ENCODE data around the gene OPN1LW.

The OPN1LW gene

GRCh38 chrX:154121207-154121606 is 22.8 kb upstream of the OPN1LW start:
- Mint-ChIP-seq H3K27me3 (peaks cover 14% of the 10 kb centered on the region), H3K4me1 (peaks cover 44% of the 10 kb centered on the region), H3K36me3 (no peaks in the 10 kb centered on the region), H3K27ac (no peak overlapping the region), H3K4me3 (no peak overlapping the region), H3K9me3 (no peaks in the 10 kb centered on the region)
- CTCF ChIA-PET, result no interaction called here
- no peak for DNase-seq

GRCh38 chrX:154121961-154122360 is 22.1 kb upstream of the OPN1LW start:
- no peaks in the 10 kb centered on the region for H3K9me3 Mint-ChIP-seq
- DNase-seq, result no peak
- peaks cover 9% of the 10 kb centered on the region for H3K27me3 Mint-ChIP-seq
- CTCF ChIA-PET, result no interaction called here
- peaks cover 44% of the 10 kb centered on the region for H3K4me1 Mint-ChIP-seq
- H3K4me3 Mint-ChIP-seq, result no peak overlapping the region
- no peak overlapping the region for H3K27ac Mint-ChIP-seq
- no peaks in the 10 kb centered on the region for H3K36me3 Mint-ChIP-seq

GRCh38 chrX:154123241-154124219 is 20.5 kb upstream of the OPN1LW start:
- Mint-ChIP-seq H3K9me3 (no peaks in the 10 kb centered on the region), H3K27ac (peak overlapping the region; percentile 81), H3K27me3 (peaks cover 3% of the 10 kb centered on the region), H3K4me1 (peaks cover 41% of the 10 kb centered on the region), H3K36me3 (no peaks in the 10 kb centered on the region), H3K4me3 (peak overlapping the region; percentile 36)
- CTCF ChIA-PET, result interaction anchor here (0.6 kb wide), 2 partner anchors 31 to 268 kb away, joined by 3 to 4 read pairs; no protein-coding TSS in a partner anchor
- DNase-seq, result peak; percentile 67

GRCh38 chrX:154125391-154126040 is 18.5 kb upstream of the OPN1LW start:
- peaks cover 3% of the 10 kb centered on the region for H3K27me3 Mint-ChIP-seq
- peaks cover 35% of the 10 kb centered on the region for H3K4me1 Mint-ChIP-seq
- H3K36me3 Mint-ChIP-seq, result no peaks in the 10 kb centered on the region
- no peak for DNase-seq
- H3K9me3 Mint-ChIP-seq, result no peaks in the 10 kb centered on the region
- H3K4me3 Mint-ChIP-seq, result no peak overlapping the region
- no peak overlapping the region for H3K27ac Mint-ChIP-seq
- CTCF ChIA-PET, result no interaction called here

DNA sequence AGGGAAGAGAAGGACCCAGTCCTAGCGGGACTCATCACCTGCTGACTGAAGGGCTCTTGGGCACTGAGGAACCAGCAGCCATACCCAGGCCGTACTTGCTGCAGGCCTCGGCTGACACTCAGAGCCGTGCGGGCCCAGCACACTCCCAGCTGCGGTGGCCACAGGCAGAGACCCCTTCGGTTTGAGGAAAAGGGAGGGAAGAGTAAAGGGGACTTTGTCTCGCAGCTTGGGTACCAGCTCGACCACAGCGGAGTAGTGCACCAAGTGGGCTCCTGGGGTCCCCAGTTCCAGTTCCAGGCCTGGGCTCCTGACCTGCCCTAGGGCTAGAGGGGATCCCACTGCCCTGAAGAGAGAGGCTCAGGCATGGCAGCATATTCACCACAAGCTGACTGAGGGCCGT is 17.9 kb upstream of the OPN1LW start:
- Mint-ChIP-seq H3K4me1 (peaks cover 35% of the 10 kb centered on the region), H3K27ac (no peak overlapping the region), H3K9me3 (no peaks in the 10 kb centered on the region), H3K36me3 (no peaks in the 10 kb centered on the region), H3K27me3 (peaks cover 3% of the 10 kb centered on the region), H3K4me3 (no peak overlapping the region)
- CTCF ChIA-PET, result no interaction called here
- no peak for DNase-seq

DNA sequence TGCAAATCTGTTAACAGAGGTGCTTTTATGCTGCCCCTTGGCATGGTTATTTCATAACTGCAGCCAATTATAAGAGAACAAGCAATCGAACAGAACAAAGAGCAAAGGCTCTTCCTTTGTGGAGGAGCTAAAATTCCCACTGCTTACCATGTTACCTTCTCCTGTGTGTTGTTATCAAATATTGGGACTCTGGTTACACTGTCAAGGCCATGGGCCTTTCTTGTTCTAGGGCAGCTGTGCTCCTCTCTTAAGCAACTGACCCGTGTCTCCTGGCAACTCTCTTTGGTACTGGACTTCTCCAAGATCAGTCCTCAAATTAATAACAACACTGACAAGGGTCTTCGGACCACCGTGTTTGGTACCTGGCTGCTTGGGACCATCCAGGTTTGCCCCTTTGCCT is 12.1 kb upstream of the OPN1LW start:
- Mint-ChIP-seq H3K4me3 (no peak overlapping the region), H3K36me3 (no peaks in the 10 kb centered on the region), H3K27ac (no peak overlapping the region), H3K9me3 (no peaks in the 10 kb centered on the region), H3K27me3 (no peaks in the 10 kb centered on the region), H3K4me1 (peaks cover 16% of the 10 kb centered on the region)
- DNase-seq, result no peak
- CTCF ChIA-PET, result no interaction called here

GRCh38 chrX:154132366-154132765 is 11.7 kb upstream of the OPN1LW start:
- H3K4me1 Mint-ChIP-seq, result peaks cover 19% of the 10 kb centered on the region
- no peak for DNase-seq
- H3K4me3 Mint-ChIP-seq, result no peak overlapping the region
- no peaks in the 10 kb centered on the region for H3K27me3 Mint-ChIP-seq
- CTCF ChIA-PET, result no interaction called here
- H3K36me3 Mint-ChIP-seq, result no peaks in the 10 kb centered on the region
- no peak overlapping the region for H3K27ac Mint-ChIP-seq
- no peaks in the 10 kb centered on the region for H3K9me3 Mint-ChIP-seq

DNA sequence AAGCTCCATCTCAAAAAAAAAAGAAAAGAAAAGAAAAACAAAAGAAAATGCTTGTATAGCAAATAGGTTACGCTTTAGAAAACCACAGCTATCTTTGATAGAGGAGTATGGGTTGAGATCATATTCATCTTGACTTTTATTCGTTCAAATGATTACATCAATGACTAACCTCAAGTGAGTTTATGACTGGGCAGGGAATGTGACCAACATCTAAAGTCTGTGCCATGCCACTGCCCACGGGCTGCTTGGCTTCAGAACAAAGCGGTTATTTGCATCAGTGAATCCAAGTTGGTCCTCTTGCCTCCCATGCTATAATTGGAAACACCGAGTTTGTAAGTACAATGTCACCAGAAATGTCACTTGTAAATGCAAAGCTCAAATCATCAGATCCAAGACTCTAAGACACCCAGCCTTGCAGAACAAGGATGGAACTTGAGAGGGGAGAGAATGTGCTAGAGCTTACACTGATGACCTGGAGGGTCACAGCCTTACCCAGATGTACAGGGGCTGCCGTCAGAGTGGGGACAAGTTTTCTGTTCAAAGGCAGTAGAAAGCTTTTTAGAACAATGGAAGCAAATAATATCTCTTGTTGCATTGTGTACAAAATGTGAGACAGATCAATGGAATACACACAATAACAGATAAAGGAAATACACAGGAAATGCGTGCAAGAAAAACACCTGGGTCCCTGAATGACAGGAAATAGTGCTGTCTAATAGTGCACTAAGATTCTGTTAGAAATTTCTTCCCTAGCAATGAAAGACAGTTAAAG is 8.4 kb upstream of the OPN1LW start:
- peak overlapping the region; percentile 97 for H3K27ac Mint-ChIP-seq
- CTCF ChIA-PET, result interaction anchor here (0.6 kb wide), 1 partner anchor 175 kb away, joined by 3 read pairs; no protein-coding TSS in a partner anchor
- peaks cover 3% of the 10 kb centered on the region for H3K27me3 Mint-ChIP-seq
- peak; percentile 24 for DNase-seq
- peak overlapping the region; percentile 57 for H3K4me3 Mint-ChIP-seq
- H3K36me3 Mint-ChIP-seq, result no peaks in the 10 kb centered on the region
- peaks cover 31% of the 10 kb centered on the region for H3K4me1 Mint-ChIP-seq
- H3K9me3 Mint-ChIP-seq, result no peaks in the 10 kb centered on the region

- peaks cover 3% of the 10 kb centered on the region for H3K27me3 Mint-ChIP-seq
- CTCF ChIA-PET, result interaction anchor here (0.6 to 0.9 kb wide), 3 partner anchors 26 to 173 kb away, joined by 3 read pairs; no protein-coding TSS in a partner anchor
- H3K4me1 Mint-ChIP-seq, result peaks cover 31% of the 10 kb centered on the region
- H3K9me3 Mint-ChIP-seq, result no peaks in the 10 kb centered on the region
- H3K4me3 Mint-ChIP-seq, result peak overlapping the region; percentile 57
- H3K27ac Mint-ChIP-seq, result peak overlapping the region; percentile 97
- H3K36me3 Mint-ChIP-seq, result no peaks in the 10 kb centered on the region
- DNase-seq, result peak; percentile 77
These were observed 7.3 kb upstream of the OPN1LW start for GRCh38 chrX:154136627-154137161.

DNA sequence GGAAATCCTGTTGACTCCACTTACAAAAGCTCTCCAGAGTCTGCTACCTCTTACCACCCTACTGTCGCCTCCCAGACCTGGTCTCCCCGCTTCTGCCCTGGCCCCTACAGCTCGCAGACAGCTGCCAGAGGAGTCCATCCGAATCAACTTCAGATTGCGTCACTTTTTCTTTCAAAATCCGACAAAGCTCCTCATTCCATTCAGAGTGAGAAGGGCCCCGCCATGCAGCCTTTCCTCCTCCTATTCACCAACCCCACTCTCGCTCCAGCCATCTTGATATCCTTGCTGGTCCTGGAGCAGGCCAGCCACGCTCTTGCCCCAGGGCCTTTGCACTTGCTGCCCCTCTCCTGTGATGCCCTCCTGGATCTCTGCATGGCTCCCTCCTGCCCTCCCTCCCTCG is 5.2 kb upstream of the OPN1LW start:
- no peak overlapping the region for H3K27ac Mint-ChIP-seq
- no peaks in the 10 kb centered on the region for H3K9me3 Mint-ChIP-seq
- peaks cover 31% of the 10 kb centered on the region for H3K4me1 Mint-ChIP-seq
- H3K27me3 Mint-ChIP-seq, result peaks cover 6% of the 10 kb centered on the region
- no peak overlapping the region for H3K4me3 Mint-ChIP-seq
- no peak for DNase-seq
- no peaks in the 10 kb centered on the region for H3K36me3 Mint-ChIP-seq
- CTCF ChIA-PET, result no interaction called here

DNA sequence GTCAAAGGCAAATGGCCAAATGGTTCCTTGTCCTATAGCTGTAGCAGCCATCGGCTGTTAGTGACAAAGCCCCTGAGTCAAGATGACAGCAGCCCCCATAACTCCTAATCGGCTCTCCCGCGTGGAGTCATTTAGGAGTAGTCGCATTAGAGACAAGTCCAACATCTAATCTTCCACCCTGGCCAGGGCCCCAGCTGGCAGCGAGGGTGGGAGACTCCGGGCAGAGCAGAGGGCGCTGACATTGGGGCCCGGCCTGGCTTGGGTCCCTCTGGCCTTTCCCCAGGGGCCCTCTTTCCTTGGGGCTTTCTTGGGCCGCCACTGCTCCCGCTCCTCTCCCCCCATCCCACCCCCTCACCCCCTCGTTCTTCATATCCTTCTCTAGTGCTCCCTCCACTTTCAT is 3.8 kb upstream of the OPN1LW start:
- Mint-ChIP-seq H3K27ac (no peak overlapping the region), H3K9me3 (no peaks in the 10 kb centered on the region), H3K4me1 (peaks cover 29% of the 10 kb centered on the region), H3K4me3 (no peak overlapping the region), H3K36me3 (no peaks in the 10 kb centered on the region), H3K27me3 (peaks cover 7% of the 10 kb centered on the region)
- CTCF ChIA-PET, result interaction anchor here (1.5 kb wide), 1 partner anchor 168 kb away, joined by 3 read pairs; no protein-coding TSS in a partner anchor
- DNase-seq, result no peak

DNA sequence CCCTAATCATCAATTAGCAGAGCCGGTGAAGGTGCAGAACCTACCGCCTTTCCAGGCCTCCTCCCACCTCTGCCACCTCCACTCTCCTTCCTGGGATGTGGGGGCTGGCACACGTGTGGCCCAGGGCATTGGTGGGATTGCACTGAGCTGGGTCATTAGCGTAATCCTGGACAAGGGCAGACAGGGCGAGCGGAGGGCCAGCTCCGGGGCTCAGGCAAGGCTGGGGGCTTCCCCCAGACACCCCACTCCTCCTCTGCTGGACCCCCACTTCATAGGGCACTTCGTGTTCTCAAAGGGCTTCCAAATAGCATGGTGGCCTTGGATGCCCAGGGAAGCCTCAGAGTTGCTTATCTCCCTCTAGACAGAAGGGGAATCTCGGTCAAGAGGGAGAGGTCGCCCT is 3.3 kb upstream of the OPN1LW start:
- no peak for DNase-seq
- H3K36me3 Mint-ChIP-seq, result no peaks in the 10 kb centered on the region
- peaks cover 7% of the 10 kb centered on the region for H3K27me3 Mint-ChIP-seq
- H3K4me1 Mint-ChIP-seq, result peaks cover 25% of the 10 kb centered on the region
- no peak overlapping the region for H3K27ac Mint-ChIP-seq
- no peaks in the 10 kb centered on the region for H3K9me3 Mint-ChIP-seq
- CTCF ChIA-PET, result interaction anchor here (1.5 kb wide), 1 partner anchor 168 kb away, joined by 3 read pairs; no protein-coding TSS in a partner anchor
- H3K4me3 Mint-ChIP-seq, result no peak overlapping the region

- Mint-ChIP-seq H3K27ac (no peak overlapping the region), H3K4me3 (no peak overlapping the region), H3K4me1 (peaks cover 12% of the 10 kb centered on the region), H3K36me3 (no peaks in the 10 kb centered on the region), H3K27me3 (peaks cover 7% of the 10 kb centered on the region), H3K9me3 (no peaks in the 10 kb centered on the region)
- CTCF ChIA-PET, result no interaction called here
- no peak for DNase-seq
These were observed 1.7 kb upstream of the OPN1LW start for GRCh38 chrX:154142386-154142785.

All from activated naive CD4-positive, alpha-beta T cell treated with anti-CD3 and anti-CD28 coated beads, Interleukin-2, amount 10 ng/mL, durations not matched to agents 7 days and 5 days (primary cell).